Immature natural killer cell (primary cell): ENCODE measurements around the gene KAZN. TPM values are rescaled to one million over a fixed set of nuclear protein-coding genes. Genes with fewer than 3 reads are reported as not detected.

Experiments used
- DNase-seq, 3 donors: peaks; one replicate each; pipeline ENCODE4 v3.0.0; 2022; ENCODE audit warnings: mixed read lengths in 1 of 3
- H3K27ac Mint-ChIP-seq, 6 donors: one replicate each; pipeline ENCODE4 v1.8.0; 2020; ENCODE audit warnings: mixed read lengths in 6 of 6, mild to moderate bottlenecking in 5 of 6, inconsistent platforms in 4 of 6, moderate library complexity in 3 of 6
- H3K27me3 Mint-ChIP-seq, 3 donors: one replicate each; pipeline ENCODE4 v1.8.0; 2020 to 2021; ENCODE audit warnings: low read depth in 3 of 3, mild to moderate bottlenecking in 3 of 3, mixed read lengths in 3 of 3, moderate library complexity in 3 of 3, inconsistent platforms in 1 of 3
- H3K36me3 Mint-ChIP-seq, 3 donors: one replicate each; pipeline ENCODE4 v1.8.0; 2020; ENCODE audit warnings: mixed read lengths in 3 of 3, inconsistent platforms in 2 of 3, mild to moderate bottlenecking in 2 of 3
- H3K4me1 Mint-ChIP-seq, 2 donors: one replicate each; pipeline ENCODE4 v1.8.0; 2020; ENCODE audit warnings: inconsistent platforms in 2 of 2, mild to moderate bottlenecking in 2 of 2, mixed read lengths in 2 of 2, moderate library complexity in 1 of 2
- H3K4me3 Mint-ChIP-seq, 5 donors: one replicate each; pipeline ENCODE4 v1.8.0; 2020; ENCODE audit warnings: mild to moderate bottlenecking in 5 of 5, mixed read lengths in 5 of 5, inconsistent platforms in 3 of 5, moderate library complexity in 3 of 5
- H3K9me3 Mint-ChIP-seq, 6 donors: one replicate each; pipeline ENCODE4 v1.8.0; 2020; ENCODE audit warnings: mild to moderate bottlenecking in 6 of 6, mixed read lengths in 6 of 6, inconsistent platforms in 4 of 6, moderate library complexity in 3 of 6
- polyA plus RNA-seq, 3 donors: library from polyadenylated mRNA; unstranded; fragments of 300-500 nt; fragmentation: Illumina TruSeq; gene quantifications; one replicate each; pipeline ENCODE4 v1.2.3, GENCODE V29; 2021

Gene KAZN
- polyA plus RNA-seq, 3 donors from 2014 or later = 0.24 TPM; not detected in 2

- DNase-seq = no peak
- no peaks in the 10 kb centered on the region for H3K4me1 Mint-ChIP-seq
- no peak overlapping the region for H3K4me3 Mint-ChIP-seq
- no peaks in the 10 kb centered on the region for H3K36me3 Mint-ChIP-seq
- H3K27ac Mint-ChIP-seq = no peak overlapping the region
- no peaks in the 10 kb centered on the region for H3K9me3 Mint-ChIP-seq
- H3K27me3 Mint-ChIP-seq = peaks cover 0 to 7% (median 3%) of the 10 kb centered on the region in 3 donors
Measured at GRCh38 chr1:14987829-14988603, 389.5 kb downstream of the KAZN start.

- no peaks in the 10 kb centered on the region for H3K4me1 Mint-ChIP-seq
- no peaks in the 10 kb centered on the region for H3K9me3 Mint-ChIP-seq
- H3K27ac Mint-ChIP-seq = no peak overlapping the region
- peaks cover 0 to 7% (median 3%) of the 10 kb centered on the region in 3 donors for H3K27me3 Mint-ChIP-seq
- no peak for DNase-seq
- no peaks in the 10 kb centered on the region for H3K36me3 Mint-ChIP-seq
- no peak overlapping the region for H3K4me3 Mint-ChIP-seq
Measured at GRCh38 chr1:14988636-14989035, 390.2 kb downstream of the KAZN start.

- Mint-ChIP-seq H3K27me3 (peaks cover 0 to 7% (median under 1%) of the 10 kb centered on the region in 3 donors), H3K36me3 (no peaks in the 10 kb centered on the region), H3K9me3 (no peaks in the 10 kb centered on the region), H3K27ac (peak overlapping the region in 1 of 6 donors; percentile 73), H3K4me3 (no peak overlapping the region), H3K4me1 (no peaks in the 10 kb centered on the region)
- no peak for DNase-seq
Measured at GRCh38 chr1:14989931-14990728, 391.6 kb downstream of the KAZN start.

GRCh38 chr1:14993414-14993813, 394.9 kb downstream of the KAZN start:
- Mint-ChIP-seq H3K27ac (no peak overlapping the region), H3K27me3 (peaks cover 0 to 2% (median 2%) of the 10 kb centered on the region in 3 donors), H3K36me3 (no peaks in the 10 kb centered on the region), H3K4me1 (no peaks in the 10 kb centered on the region), H3K4me3 (no peak overlapping the region), H3K9me3 (no peaks in the 10 kb centered on the region)
- DNase-seq = no peak

- no peak overlapping the region for H3K4me3 Mint-ChIP-seq
- no peaks in the 10 kb centered on the region for H3K9me3 Mint-ChIP-seq
- no peaks in the 10 kb centered on the region for H3K4me1 Mint-ChIP-seq
- no peak overlapping the region for H3K27ac Mint-ChIP-seq
- H3K27me3 Mint-ChIP-seq = peaks cover 0 to 2% (median 2%) of the 10 kb centered on the region in 3 donors
- no peak for DNase-seq
- H3K36me3 Mint-ChIP-seq = no peaks in the 10 kb centered on the region
Measured at GRCh38 chr1:14994148-14994547, 395.7 kb downstream of the KAZN start.

GRCh38 chr1:14994841-14995437, 396.5 kb downstream of the KAZN start:
- no peak overlapping the region for H3K27ac Mint-ChIP-seq
- no peak for DNase-seq
- H3K36me3 Mint-ChIP-seq = no peaks in the 10 kb centered on the region
- H3K9me3 Mint-ChIP-seq = no peaks in the 10 kb centered on the region
- peaks cover 0 to 2% (median 2%) of the 10 kb centered on the region in 3 donors for H3K27me3 Mint-ChIP-seq
- no peak overlapping the region for H3K4me3 Mint-ChIP-seq
- H3K4me1 Mint-ChIP-seq = no peaks in the 10 kb centered on the region

GRCh38 chr1:14996133-14997050, 397.9 kb downstream of the KAZN start:
- no peaks in the 10 kb centered on the region for H3K9me3 Mint-ChIP-seq
- no peak for DNase-seq
- H3K4me1 Mint-ChIP-seq = no peaks in the 10 kb centered on the region
- H3K27ac Mint-ChIP-seq = no peak overlapping the region
- H3K4me3 Mint-ChIP-seq = no peak overlapping the region
- H3K36me3 Mint-ChIP-seq = no peaks in the 10 kb centered on the region
- peaks cover 0 to 2% (median 2%) of the 10 kb centered on the region in 3 donors for H3K27me3 Mint-ChIP-seq

- H3K4me3 Mint-ChIP-seq = no peak overlapping the region
- no peak overlapping the region for H3K27ac Mint-ChIP-seq
- H3K9me3 Mint-ChIP-seq = no peaks in the 10 kb centered on the region
- DNase-seq = no peak
- H3K4me1 Mint-ChIP-seq = no peaks in the 10 kb centered on the region
- H3K27me3 Mint-ChIP-seq = peaks cover 0 to 2% (median 0%) of the 10 kb centered on the region in 3 donors
- H3K36me3 Mint-ChIP-seq = no peaks in the 10 kb centered on the region
Measured at GRCh38 chr1:14997646-14998276, 399.3 kb downstream of the KAZN start.

GRCh38 chr1:14999441-14999840, 401.0 kb downstream of the KAZN start:
- DNase-seq = no peak
- no peaks in the 10 kb centered on the region for H3K9me3 Mint-ChIP-seq
- peaks cover 0 to 3% (median 2%) of the 10 kb centered on the region in 3 donors for H3K27me3 Mint-ChIP-seq

GRCh38 chr1:15000030-15000429, 401.5 kb downstream of the KAZN start:
- Mint-ChIP-seq H3K27ac (peak overlapping the region in 1 of 6 donors; percentile 31), H3K27me3 (peaks cover 0 to 3% (median 2%) of the 10 kb centered on the region in 3 donors), H3K36me3 (no peaks in the 10 kb centered on the region), H3K4me3 (no peak overlapping the region), H3K4me1 (no peaks in the 10 kb centered on the region), H3K9me3 (no peaks in the 10 kb centered on the region)
- no peak for DNase-seq

More at GRCh38 chr1:14999441-14999840, 401.0 kb downstream of the KAZN start:
- no peak overlapping the region for H3K4me3 Mint-ChIP-seq
- H3K36me3 Mint-ChIP-seq = no peaks in the 10 kb centered on the region
- H3K4me1 Mint-ChIP-seq = no peaks in the 10 kb centered on the region
- no peak overlapping the region for H3K27ac Mint-ChIP-seq

- H3K36me3 Mint-ChIP-seq = no peaks in the 10 kb centered on the region
- H3K27me3 Mint-ChIP-seq = peaks cover 0 to 2% (median 1%) of the 10 kb centered on the region in 3 donors
- no peaks in the 10 kb centered on the region for H3K9me3 Mint-ChIP-seq
- H3K4me1 Mint-ChIP-seq = no peaks in the 10 kb centered on the region
- no peak overlapping the region for H3K27ac Mint-ChIP-seq
- no peak overlapping the region for H3K4me3 Mint-ChIP-seq
- DNase-seq = no peak
Measured at GRCh38 chr1:15000671-15001070, 402.2 kb downstream of the KAZN start.

GRCh38 chr1:15001317-15001915, 402.9 kb downstream of the KAZN start:
- H3K27me3 Mint-ChIP-seq = peaks cover 0 to 2% (median 1%) of the 10 kb centered on the region in 3 donors
- no peaks in the 10 kb centered on the region for H3K9me3 Mint-ChIP-seq
- no peak overlapping the region for H3K4me3 Mint-ChIP-seq
- H3K36me3 Mint-ChIP-seq = no peaks in the 10 kb centered on the region
- no peak for DNase-seq
- H3K27ac Mint-ChIP-seq = no peak overlapping the region
- no peaks in the 10 kb centered on the region for H3K4me1 Mint-ChIP-seq
